Naive thymus-derived CD4-positive, alpha-beta T cell (primary cell): ENCODE results near the gene TIMM17B. TPM values are rescaled to one million over a fixed set of nuclear protein-coding genes. Genes with fewer than 3 reads are reported as not detected.

Experiments
- ATAC-seq: fragments of 150-1000 bp; cut with Tn5 transposase; 2 replicates; pipeline ENCODE4 v1.10.0; 2021; ENCODE audit warnings: mild to moderate bottlenecking, moderate library complexity
- CTCF ChIA-PET: fragments of 350-600 bp; sonication (Branson Sonifier 250); formaldehyde crosslinking; loops from one replicate; lab custom pipeline; 2021; ENCODE audit warnings: antibody characterized with exemption; lab: Charles Lee
- POLR2A ChIA-PET: fragments of 350-600 bp; sonication (Branson Sonifier 250); formaldehyde crosslinking; loops from one replicate; lab custom pipeline; 2021; ENCODE audit warnings: antibody characterized with exemption, inconsistent platforms; lab: Charles Lee
- DNase-seq, 9 donors: peaks; one replicate each; pipeline versions ENCODE4 v3.0.0 to v3.0.0-alpha.2; 2020 to 2022; ENCODE audit warnings: mixed read lengths in 1 of 9
- H3K27ac ChIP-seq: one replicate; pipeline ENCODE4 v1.7.0; 2013; ENCODE audit warnings: mild to moderate bottlenecking, low read depth, low read length, moderate library complexity
- H3K27me3 ChIP-seq, 2 donors: one replicate each; pipeline ENCODE4 v1.7.0; 2013; ENCODE audit warnings: low read length in 2 of 2, mild to moderate bottlenecking in 2 of 2, moderate library complexity in 2 of 2; ENCODE audit not compliant: control insufficient read depth in 2 of 2, insufficient read depth in 2 of 2
- H3K36me3 ChIP-seq, 3 experiments: 1 replicate in 2 of 3; 2 replicates in 1 of 3; pipeline ENCODE4 v1.7.0; 2013; ENCODE audit warnings: low read length in 3 of 3, mild to moderate bottlenecking in 3 of 3, moderate library complexity in 1 of 3; ENCODE audit not compliant: insufficient read depth in 3 of 3, control insufficient read depth in 2 of 3
- H3K4me1 ChIP-seq, 2 donors: one replicate each; pipeline ENCODE4 v1.7.0; 2013; ENCODE audit warnings: low read length in 2 of 2, mild to moderate bottlenecking in 2 of 2, moderate library complexity in 1 of 2; ENCODE audit not compliant: control insufficient read depth in 2 of 2, insufficient read depth in 2 of 2
- H3K4me3 ChIP-seq: 2 replicates; pipeline ENCODE4 v1.7.0; 2013; ENCODE audit warnings: mild to moderate bottlenecking, low read length
- H3K9me3 ChIP-seq, 3 experiments: 1 replicate in 2 of 3; 2 replicates in 1 of 3; pipeline ENCODE4 v1.7.0; 2013; ENCODE audit warnings: low read length in 3 of 3; ENCODE audit not compliant: control insufficient read depth in 2 of 3
- H3K27ac Mint-ChIP-seq, 9 donors: one replicate each; pipeline ENCODE4 v1.8.0; 2020 to 2022; ENCODE audit warnings: mixed read lengths in 9 of 9, mild to moderate bottlenecking in 8 of 9, moderate library complexity in 5 of 9, inconsistent platforms in 2 of 9
- H3K27me3 Mint-ChIP-seq, 5 donors: one replicate each; pipeline ENCODE4 v1.8.0; 2021 to 2022; ENCODE audit warnings: mixed read lengths in 5 of 5, mild to moderate bottlenecking in 1 of 5
- H3K36me3 Mint-ChIP-seq, 5 donors: one replicate each; pipeline ENCODE4 v1.8.0; 2020 to 2022; ENCODE audit warnings: mixed read lengths in 5 of 5, mild to moderate bottlenecking in 3 of 5, inconsistent platforms in 1 of 5
- H3K4me1 Mint-ChIP-seq, 7 donors: one replicate each; pipeline ENCODE4 v1.8.0; 2020 to 2022; ENCODE audit warnings: mixed read lengths in 7 of 7, mild to moderate bottlenecking in 3 of 7, inconsistent platforms in 1 of 7
- H3K4me3 Mint-ChIP-seq, 10 donors: one replicate each; pipeline ENCODE4 v1.8.0; 2020 to 2022; ENCODE audit warnings: mild to moderate bottlenecking in 10 of 10, mixed read lengths in 10 of 10, moderate library complexity in 6 of 10, inconsistent platforms in 2 of 10
- H3K9me3 Mint-ChIP-seq, 11 donors: one replicate each; pipeline ENCODE4 v1.8.0; 2020 to 2022; ENCODE audit warnings: mixed read lengths in 11 of 11, mild to moderate bottlenecking in 4 of 11, inconsistent platforms in 1 of 11, moderate library complexity in 1 of 11
- intact Hi-C, 2 donors: fragments of 100-400 bp; cut with micrococcal nuclease; formaldehyde crosslinking; loops; one replicate each; pipeline ENCODE4 v1.15.1; 2023
- polyA plus RNA-seq, 2 donors: library from polyadenylated mRNA; unstranded; fragments of 300-500 nt; fragmentation: Illumina TruSeq; gene quantifications; one replicate each; pipeline ENCODE4 v1.2.3, GENCODE V29; 2021
- total RNA-seq, 6 experiments: library from RNA in 5 of 6; stranded (reverse) in 5 of 6; gene quantifications; 1 replicate in 5 of 6; 2 replicates in 1 of 6; pipeline ENCODE4 v1.2.3 and lab custom pipeline; 2021 to 2026

The TIMM17B gene
- total and polyA plus RNA-seq, 7 experiments from 2014 or later, result 41.1 to 57.0 (median 45.1) TPM

- H3K27ac Mint-ChIP-seq, result peak overlapping the region; percentile 80 to 99 (median 98)
- ATAC-seq, result no peak
- no peak overlapping the region for H3K4me3 ChIP-seq
- no peak for DNase-seq
- H3K27ac ChIP-seq, result peak overlapping the region; percentile 78
- H3K4me1 Mint-ChIP-seq, result peaks cover 22 to 62% (median 53%) of the 10 kb centered on the region in 7 donors
- ChIA-PET POLR2A (interaction anchor here (0.6 to 3.7 kb wide), 3 partner anchors 11 to 132 kb away, joined by 3 to 18 read pairs (median 11); no protein-coding TSS in a partner anchor), CTCF (no interaction called here)
- peaks cover 38 to 47% of the 10 kb centered on the region in 2 donors for H3K4me1 ChIP-seq
- H3K4me3 Mint-ChIP-seq, result peak overlapping the region in 7 of 10 donors; percentile 21 to 96 (median 48)
- peaks cover 0 to 45% (median 29%) of the 10 kb centered on the region in 5 donors for H3K36me3 Mint-ChIP-seq
- peaks cover 0 to 15% (median 8%) of the 10 kb centered on the region in 3 experiments for H3K36me3 ChIP-seq
- peaks cover 0 to 4% (median 0%) of the 10 kb centered on the region in 11 donors for H3K9me3 Mint-ChIP-seq
- H3K27me3 ChIP-seq, result no peaks in the 10 kb centered on the region
- H3K9me3 ChIP-seq, result no peaks in the 10 kb centered on the region
- intact Hi-C loops, result no loop called here
- H3K27me3 Mint-ChIP-seq, result peaks cover 0 to 3% (median 0%) of the 10 kb centered on the region in 5 donors
These were observed 36.2 kb upstream of the TIMM17B start for GRCh38 chrX:48933757-48934156.

- ChIA-PET POLR2A (interaction anchor here (0.5 to 3.4 kb wide), 7 partner anchors 10 to 709 kb away, joined by 3 to 11 read pairs (median 4); partner anchors contain the start of gene PQBP1), CTCF (interaction anchor here (2.7 kb wide), 1 partner anchor 9 kb away, joined by 10 read pairs; no protein-coding TSS in a partner anchor)
- H3K4me3 ChIP-seq, result no peak overlapping the region
- peaks cover 6 to 50% (median 19%) of the 10 kb centered on the region in 7 donors for H3K4me1 Mint-ChIP-seq
- no peaks in the 10 kb centered on the region for H3K27me3 Mint-ChIP-seq
- peaks cover 8 to 23% of the 10 kb centered on the region in 2 donors for H3K4me1 ChIP-seq
- no peaks in the 10 kb centered on the region for H3K9me3 ChIP-seq
- H3K36me3 ChIP-seq, result peaks cover 0 to 42% (median 7%) of the 10 kb centered on the region in 3 experiments
- peak overlapping the region in 4 of 9 donors; percentile 8 to 66 (median 38) for H3K27ac Mint-ChIP-seq
- ATAC-seq (no peak), DNase-seq (no peak)
- H3K9me3 Mint-ChIP-seq, result no peaks in the 10 kb centered on the region
- peaks cover 4 to 25% (median 11%) of the 10 kb centered on the region in 5 donors for H3K36me3 Mint-ChIP-seq
- no peaks in the 10 kb centered on the region for H3K27me3 ChIP-seq
- no peak overlapping the region for H3K27ac ChIP-seq
- H3K4me3 Mint-ChIP-seq, result no peak overlapping the region
- intact Hi-C loops, result no loop called here
These were observed 30.3 kb upstream of the TIMM17B start for GRCh38 chrX:48927736-48928382.

GRCh38 chrX:48927123-48927522 lies 29.6 kb upstream of the TIMM17B start:
- Histone ChIP-seq H3K4me3 (no peak overlapping the region), H3K4me1 (peaks cover 8 to 27% of the 10 kb centered on the region in 2 donors), H3K9me3 (no peaks in the 10 kb centered on the region), H3K27me3 (no peaks in the 10 kb centered on the region), H3K27ac (no peak overlapping the region), H3K36me3 (peaks cover 0 to 42% (median 7%) of the 10 kb centered on the region in 3 experiments)
- ATAC-seq (no peak), DNase-seq (no peak)
- ChIA-PET POLR2A (interaction anchor here (0.5 to 3.4 kb wide), 9 partner anchors 9 to 710 kb away, joined by 3 to 11 read pairs (median 4); partner anchors contain the start of gene PQBP1), CTCF (interaction anchor here (2.7 kb wide), 1 partner anchor 10 kb away, joined by 10 read pairs; no protein-coding TSS in a partner anchor)
- Mint-ChIP-seq H3K4me3 (no peak overlapping the region), H3K4me1 (peaks cover 6 to 56% (median 21%) of the 10 kb centered on the region in 7 donors), H3K36me3 (peaks cover 4 to 25% (median 10%) of the 10 kb centered on the region in 5 donors), H3K27ac (peak overlapping the region in 1 of 9 donors; percentile 62), H3K9me3 (no peaks in the 10 kb centered on the region), H3K27me3 (no peaks in the 10 kb centered on the region)
- intact Hi-C loops, result no loop called here

GRCh38 chrX:48924270-48924669 lies 26.7 kb upstream of the TIMM17B start:
- Histone ChIP-seq H3K27me3 (no peaks in the 10 kb centered on the region), H3K4me1 (peaks cover 30 to 46% of the 10 kb centered on the region in 2 donors), H3K36me3 (peaks cover 0 to 32% (median 7%) of the 10 kb centered on the region in 3 experiments), H3K4me3 (no peak overlapping the region), H3K27ac (peak overlapping the region; percentile 41), H3K9me3 (no peaks in the 10 kb centered on the region)
- POLR2A ChIA-PET, result interaction anchor here (3.3 to 15.7 kb wide), 2 partner anchors 9 to 17 kb away, joined by 18 to 432 read pairs; no protein-coding TSS in a partner anchor
- CTCF ChIA-PET, result no interaction called here
- no peak for DNase-seq
- H3K4me1 Mint-ChIP-seq, result peaks cover 17 to 80% (median 37%) of the 10 kb centered on the region in 7 donors
- no peaks in the 10 kb centered on the region for H3K9me3 Mint-ChIP-seq
- H3K27ac Mint-ChIP-seq, result peak overlapping the region; percentile 38 to 96 (median 88)
- intact Hi-C loops, result no loop called here
- H3K4me3 Mint-ChIP-seq, result peak overlapping the region in 9 of 10 donors; percentile 3 to 72 (median 38)
- no peaks in the 10 kb centered on the region for H3K27me3 Mint-ChIP-seq
- ATAC-seq, result no peak
- H3K36me3 Mint-ChIP-seq, result peaks cover 4 to 25% (median 7%) of the 10 kb centered on the region in 5 donors

DNA sequence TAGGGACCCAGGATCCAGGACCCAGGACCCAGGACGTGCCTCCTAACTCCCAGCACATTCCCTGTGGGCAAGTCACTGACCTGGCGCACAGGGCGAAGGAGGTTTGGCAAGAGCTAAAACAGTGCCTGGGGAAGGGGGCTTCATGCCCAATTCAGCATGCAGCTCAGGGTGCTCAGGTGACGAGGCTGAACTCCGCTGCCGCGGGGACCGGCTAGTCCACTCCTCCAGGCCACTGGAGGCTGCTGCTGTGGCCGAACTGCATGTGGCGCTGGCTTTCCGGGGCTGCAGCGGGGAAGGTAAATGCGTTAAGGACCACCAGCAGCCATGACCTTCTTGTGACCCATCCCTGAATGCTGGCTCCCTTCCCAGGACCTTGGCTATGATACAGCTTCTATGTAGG lies 26.2 kb upstream of the TIMM17B start:
- no peak for DNase-seq
- H3K9me3 ChIP-seq, result no peaks in the 10 kb centered on the region
- Mint-ChIP-seq H3K4me1 (peaks cover 17 to 83% (median 40%) of the 10 kb centered on the region in 7 donors), H3K9me3 (peaks cover 0 to 2% (median 0%) of the 10 kb centered on the region in 11 donors), H3K27me3 (no peaks in the 10 kb centered on the region), H3K27ac (peak overlapping the region; percentile 38 to 96 (median 88)), H3K36me3 (peaks cover 4 to 25% (median 7%) of the 10 kb centered on the region in 5 donors), H3K4me3 (peak overlapping the region in 5 of 10 donors; percentile 3 to 72 (median 35))
- H3K4me3 ChIP-seq, result no peak overlapping the region
- ChIA-PET POLR2A (interaction anchor here (3.3 to 15.7 kb wide), 2 partner anchors 10 to 18 kb away, joined by 18 to 432 read pairs; no protein-coding TSS in a partner anchor), CTCF (no interaction called here)
- peaks cover 30 to 46% of the 10 kb centered on the region in 2 donors for H3K4me1 ChIP-seq
- peak overlapping the region; percentile 41 for H3K27ac ChIP-seq
- intact Hi-C loops, result no loop called here
- ATAC-seq, result no peak
- H3K27me3 ChIP-seq, result no peaks in the 10 kb centered on the region
- H3K36me3 ChIP-seq, result peaks cover 0 to 33% (median 7%) of the 10 kb centered on the region in 3 experiments

DNA sequence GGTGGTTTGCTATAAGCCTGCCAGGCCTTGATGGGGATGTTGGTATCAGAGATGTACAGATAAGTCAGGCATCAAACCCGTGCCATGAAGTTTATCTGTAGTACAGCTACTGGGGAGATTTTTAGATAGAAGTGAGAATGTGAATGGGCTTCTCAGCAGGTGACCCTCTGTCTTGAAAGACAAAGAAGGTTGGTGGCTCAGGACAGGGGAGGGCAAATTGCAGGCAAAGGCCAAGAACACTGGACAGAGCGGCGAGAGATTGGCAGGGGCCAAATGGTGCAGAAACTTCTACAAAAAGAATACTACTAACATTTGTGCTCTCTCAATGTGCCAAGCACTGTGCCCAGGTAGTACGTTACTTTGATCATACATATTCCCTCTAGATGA lies 23.1 kb upstream of the TIMM17B start:
- Histone ChIP-seq H3K27ac (peak overlapping the region; percentile 95), H3K9me3 (no peaks in the 10 kb centered on the region), H3K27me3 (no peaks in the 10 kb centered on the region), H3K4me1 (peaks cover 37 to 43% of the 10 kb centered on the region in 2 donors), H3K4me3 (peak overlapping the region; percentile 72), H3K36me3 (peaks cover 4 to 42% (median 12%) of the 10 kb centered on the region in 3 experiments)
- Mint-ChIP-seq H3K36me3 (peaks cover 4 to 46% (median 22%) of the 10 kb centered on the region in 5 donors), H3K9me3 (peaks cover 0 to 2% (median 0%) of the 10 kb centered on the region in 11 donors), H3K27ac (peak overlapping the region; percentile 89 to 99 (median 95)), H3K4me1 (peaks cover 17 to 79% (median 45%) of the 10 kb centered on the region in 7 donors), H3K27me3 (peaks cover 0 to 5% (median 0%) of the 10 kb centered on the region in 5 donors), H3K4me3 (peak overlapping the region; percentile 87 to 99 (median 96))
- DNase-seq, result no peak
- no peak for ATAC-seq
- intact Hi-C loops, result no loop called here
- ChIA-PET CTCF (interaction anchor here (0.6 to 2.0 kb wide), 2 partner anchors 16 to 25 kb away, joined by 6 to 14 read pairs; no protein-coding TSS in a partner anchor), POLR2A (interaction anchor here (0.6 to 15.7 kb wide), 7 partner anchors 9 to 108 kb away, joined by 3 to 432 read pairs (median 4); partner anchors contain the start of gene SLC35A2)
